HuH-7 (cell line): ENCODE measurements around the gene PARVA.

ENCODE experiments used
- DNase-seq: peaks from one replicate; pipeline ENCODE4 v3.0.0; 2011; ENCODE audit warnings: low spot score

Gene PARVA

GRCh38 chr11:12531681-12532080 is 154.3 kb downstream of the PARVA start:
- DNase-seq: no peak

GRCh38 chr11:12532580-12532979 is 155.2 kb downstream of the PARVA start:
- DNase-seq: no peak

- no peak for DNase-seq
These were observed 157.2 kb downstream of the PARVA start for GRCh38 chr11:12534549-12534948.

GRCh38 chr11:12535321-12535720 is 157.9 kb downstream of the PARVA start:
- no peak for DNase-seq

- no peak for DNase-seq
These were observed 159.2 kb downstream of the PARVA start for GRCh38 chr11:12536566-12536965.

GRCh38 chr11:12537778-12538401 is 160.5 kb downstream of the PARVA start:
- no peak for DNase-seq

- DNase-seq: no peak
These were observed 161.6 kb downstream of the PARVA start for GRCh38 chr11:12538889-12539421.

GRCh38 chr11:12539572-12539971 is 162.2 kb downstream of the PARVA start:
- DNase-seq: no peak

GRCh38 chr11:12540075-12540680 is 162.8 kb downstream of the PARVA start:
- no peak for DNase-seq

- DNase-seq: no peak
These were observed 163.7 kb downstream of the PARVA start for GRCh38 chr11:12540913-12541582.

- no peak for DNase-seq
These were observed 164.3 kb downstream of the PARVA start for GRCh38 chr11:12541583-12542151.

- no peak for DNase-seq
These were observed 165.0 kb downstream of the PARVA start for GRCh38 chr11:12542186-12542935.

GRCh38 chr11:12543596-12544415 is 166.4 kb downstream of the PARVA start:
- DNase-seq: no peak

- DNase-seq: no peak
These were observed 167.8 kb downstream of the PARVA start for GRCh38 chr11:12544986-12545775.

- DNase-seq: no peak
These were observed 168.8 kb downstream of the PARVA start for GRCh38 chr11:12546122-12546521.

GRCh38 chr11:12546660-12547059 is 169.3 kb downstream of the PARVA start:
- DNase-seq: no peak

GRCh38 chr11:12547953-12548650 is 170.7 kb downstream of the PARVA start:
- no peak for DNase-seq

- DNase-seq: no peak
These were observed 175.3 kb downstream of the PARVA start for GRCh38 chr11:12552692-12553091.

GRCh38 chr11:12554122-12554521 is 176.8 kb downstream of the PARVA start:
- no peak for DNase-seq

- DNase-seq: no peak
These were observed 178.8 kb downstream of the PARVA start for GRCh38 chr11:12556155-12556554.
